ENCODE data around the gene IL13RA2.

IL13RA2 gene, protein sequence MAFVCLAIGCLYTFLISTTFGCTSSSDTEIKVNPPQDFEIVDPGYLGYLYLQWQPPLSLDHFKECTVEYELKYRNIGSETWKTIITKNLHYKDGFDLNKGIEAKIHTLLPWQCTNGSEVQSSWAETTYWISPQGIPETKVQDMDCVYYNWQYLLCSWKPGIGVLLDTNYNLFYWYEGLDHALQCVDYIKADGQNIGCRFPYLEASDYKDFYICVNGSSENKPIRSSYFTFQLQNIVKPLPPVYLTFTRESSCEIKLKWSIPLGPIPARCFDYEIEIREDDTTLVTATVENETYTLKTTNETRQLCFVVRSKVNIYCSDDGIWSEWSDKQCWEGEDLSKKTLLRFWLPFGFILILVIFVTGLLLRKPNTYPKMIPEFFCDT

DNA sequence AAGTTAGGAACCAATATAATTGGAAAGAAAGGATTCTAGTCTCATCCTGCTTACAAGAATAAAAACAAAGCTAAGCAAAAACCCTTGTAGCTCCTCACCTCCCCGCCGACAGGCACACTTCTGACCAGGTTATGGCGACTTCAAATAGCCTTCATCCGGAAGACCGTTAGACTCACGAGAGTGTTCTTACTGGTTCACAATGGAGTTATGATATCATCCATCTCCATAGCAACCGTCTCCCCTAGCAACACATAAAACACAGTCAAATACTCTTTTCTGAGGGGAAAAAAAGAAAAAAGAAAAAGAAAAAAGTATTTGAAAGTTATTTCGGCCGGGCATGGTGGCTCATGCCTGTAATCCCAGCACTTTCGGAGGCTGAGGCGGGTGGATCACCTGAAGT lies at the start of gene IL13RA2:
Gene IL13RA2, minus strand, starts transcription at position 162 of the 400 bp plus-strand sequence. CDS start 347 bp downstream, outside the sequence.
- no peak for DNase-seq (ENCODE audit: low spot score)
- no peaks in the 10 kb centered on the region for H3K9me3 Mint-ChIP-seq
- H3K27ac Mint-ChIP-seq = no peak within 1 kb of the TSS
- no peaks in the 10 kb centered on the region for H3K36me3 Mint-ChIP-seq (ENCODE audit: low read depth)
- H3K27me3 Mint-ChIP-seq (ENCODE audit: low read depth) = no peaks in the 10 kb centered on the region
- H3K4me1 Mint-ChIP-seq (ENCODE audit: low read depth) = no peaks in the 10 kb centered on the region
- H3K4me3 Mint-ChIP-seq = no peak within 1 kb of the TSS

DNA sequence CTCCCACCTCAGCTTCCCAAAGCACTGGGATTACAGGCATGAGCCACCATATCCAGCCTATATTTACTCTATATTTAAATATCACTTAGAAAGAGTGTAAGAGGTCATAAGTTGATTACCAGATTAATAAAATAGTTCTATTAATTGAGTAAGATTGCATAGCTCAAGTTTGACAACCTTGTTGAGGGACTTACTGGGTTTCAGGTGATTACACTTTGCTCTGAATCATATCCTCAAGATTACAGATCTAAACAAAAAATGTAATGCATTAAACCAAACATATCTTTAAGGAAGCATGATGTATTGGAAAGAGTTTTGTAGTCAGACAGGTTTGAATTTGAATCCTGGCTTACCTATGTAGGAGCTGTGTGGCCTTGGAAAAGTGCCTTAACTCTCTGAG lies 47.9 kb upstream of the IL13RA2 start:
- Mint-ChIP-seq H3K36me3 (ENCODE audit: low read depth) (no peaks in the 10 kb centered on the region), H3K4me1 (ENCODE audit: low read depth) (no peaks in the 10 kb centered on the region), H3K4me3 (no peak overlapping the region), H3K9me3 (peaks cover 7% of the 10 kb centered on the region), H3K27me3 (ENCODE audit: low read depth) (no peaks in the 10 kb centered on the region), H3K27ac (no peak overlapping the region)
- DNase-seq (ENCODE audit: low spot score) = no peak

DNA sequence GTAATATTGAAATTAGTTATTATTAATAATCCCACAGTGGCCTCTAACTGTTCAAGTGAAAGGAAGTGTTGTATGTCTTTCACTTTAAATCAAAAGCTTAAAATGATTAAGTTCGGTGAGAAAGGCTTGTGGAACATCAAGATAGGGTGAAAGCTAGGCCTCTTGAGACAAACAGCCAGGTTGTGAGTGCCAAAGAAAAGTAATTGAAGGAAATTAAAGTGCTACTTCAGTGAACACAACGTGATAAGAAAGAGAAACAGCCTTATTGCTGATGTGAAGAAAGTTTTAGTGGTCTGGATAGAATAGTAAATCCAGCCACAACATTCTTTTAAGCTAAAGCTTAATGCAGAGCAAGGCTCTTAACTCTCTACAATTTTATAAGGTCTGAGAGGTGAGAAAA lies 42.6 kb upstream of the IL13RA2 start:
- Mint-ChIP-seq H3K9me3 (peaks cover 13% of the 10 kb centered on the region), H3K36me3 (ENCODE audit: low read depth) (no peaks in the 10 kb centered on the region)

DNA sequence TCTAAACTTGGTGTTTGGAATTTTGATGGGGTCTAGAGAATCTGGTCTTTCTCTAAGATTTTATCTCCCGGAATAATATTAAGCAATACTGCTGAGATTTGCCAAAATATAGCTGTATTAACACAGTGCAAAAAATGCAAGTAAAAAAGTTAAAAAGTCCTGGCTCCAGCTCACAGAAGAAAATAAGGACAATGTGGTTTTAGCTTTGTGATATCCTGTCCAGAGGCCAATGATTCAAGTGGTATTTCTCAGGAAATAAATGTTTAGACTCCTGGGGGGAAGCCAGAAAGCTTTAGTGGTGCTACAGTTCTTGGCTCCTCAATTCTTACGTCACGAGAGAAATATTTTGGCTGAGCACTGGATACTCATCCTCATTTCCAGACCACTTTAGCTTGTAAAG lies 40.9 kb upstream of the IL13RA2 start:
- H3K27me3 Mint-ChIP-seq (ENCODE audit: low read depth) = no peaks in the 10 kb centered on the region
- no peak overlapping the region for H3K27ac Mint-ChIP-seq
- no peaks in the 10 kb centered on the region for H3K36me3 Mint-ChIP-seq (ENCODE audit: low read depth)
- peaks cover 14% of the 10 kb centered on the region for H3K9me3 Mint-ChIP-seq
- no peak overlapping the region for H3K4me3 Mint-ChIP-seq
- no peak for DNase-seq (ENCODE audit: low spot score)
- no peaks in the 10 kb centered on the region for H3K4me1 Mint-ChIP-seq (ENCODE audit: low read depth)

More for the DNA sequence above, 42.6 kb upstream of the IL13RA2 start:
- Mint-ChIP-seq H3K4me3 (no peak overlapping the region), H3K4me1 (ENCODE audit: low read depth) (no peaks in the 10 kb centered on the region), H3K27ac (no peak overlapping the region), H3K27me3 (ENCODE audit: low read depth) (no peaks in the 10 kb centered on the region)
- no peak for DNase-seq (ENCODE audit: low spot score)

DNA sequence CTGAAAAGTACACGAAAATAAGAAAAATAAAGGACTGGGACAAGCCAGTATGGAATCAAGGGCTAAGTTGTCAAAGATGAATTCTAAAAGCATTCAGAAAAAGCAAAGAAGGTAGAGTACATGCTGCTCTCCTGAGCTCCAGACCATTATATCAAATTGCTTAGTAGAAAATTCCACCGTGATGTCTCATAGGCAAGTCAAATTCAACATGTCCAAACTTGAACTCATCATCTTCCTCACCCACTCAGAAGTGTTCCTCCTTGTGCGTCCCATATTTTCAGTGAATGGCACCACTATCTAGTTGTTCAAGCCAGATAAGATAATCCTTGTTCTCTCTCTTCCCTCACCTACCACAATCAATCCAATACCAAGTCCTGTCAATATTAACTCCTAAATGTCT lies 37.5 kb upstream of the IL13RA2 start:
- DNase-seq (ENCODE audit: low spot score) = no peak
- Mint-ChIP-seq H3K4me1 (ENCODE audit: low read depth) (no peaks in the 10 kb centered on the region), H3K9me3 (peaks cover 11% of the 10 kb centered on the region), H3K36me3 (ENCODE audit: low read depth) (no peaks in the 10 kb centered on the region), H3K27me3 (ENCODE audit: low read depth) (no peaks in the 10 kb centered on the region), H3K27ac (no peak overlapping the region), H3K4me3 (no peak overlapping the region)

DNA sequence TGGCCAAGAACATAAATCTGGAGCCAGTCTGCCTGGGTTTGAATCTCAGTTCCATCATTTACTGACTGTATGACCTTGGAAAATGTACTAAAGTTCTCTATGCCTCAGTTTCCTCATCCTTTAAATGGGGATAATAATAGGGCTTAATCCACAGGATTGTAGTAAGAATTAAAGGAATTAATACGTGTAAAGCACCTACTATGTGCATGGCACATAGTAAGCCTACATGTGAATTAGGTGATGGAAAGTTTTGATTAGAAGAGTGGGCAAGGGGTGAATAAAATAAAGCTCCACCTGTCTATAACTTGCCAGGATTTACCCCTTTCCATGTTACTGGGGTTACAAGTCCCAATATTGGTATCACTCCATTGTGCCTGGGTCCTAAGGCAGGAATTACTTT lies 35.8 kb upstream of the IL13RA2 start:
- H3K27me3 Mint-ChIP-seq (ENCODE audit: low read depth) = no peaks in the 10 kb centered on the region
- peaks cover 9% of the 10 kb centered on the region for H3K9me3 Mint-ChIP-seq
- H3K4me1 Mint-ChIP-seq (ENCODE audit: low read depth) = no peaks in the 10 kb centered on the region
- no peak for DNase-seq (ENCODE audit: low spot score)
- no peak overlapping the region for H3K4me3 Mint-ChIP-seq
- H3K27ac Mint-ChIP-seq = no peak overlapping the region
- no peaks in the 10 kb centered on the region for H3K36me3 Mint-ChIP-seq (ENCODE audit: low read depth)

DNA sequence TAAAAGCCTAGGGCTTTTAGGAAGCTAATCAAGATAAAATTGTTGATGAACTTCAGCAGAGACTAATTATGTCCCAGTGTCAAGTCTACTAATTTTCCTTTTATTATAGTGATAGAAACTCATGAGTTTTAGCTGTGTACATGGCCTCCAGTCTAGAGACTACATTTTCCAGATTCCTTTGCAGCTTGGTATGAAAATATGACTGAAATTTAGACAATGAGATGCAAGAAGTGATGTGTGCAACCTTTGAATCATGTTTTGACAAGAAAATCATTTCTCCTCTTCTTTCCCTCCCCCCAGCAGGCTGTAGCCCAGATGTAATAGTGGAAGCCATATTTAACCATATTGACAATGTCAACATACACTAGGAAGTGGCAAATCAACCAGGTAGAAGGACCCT lies 30.3 kb upstream of the IL13RA2 start:
- H3K27ac Mint-ChIP-seq = no peak overlapping the region
- DNase-seq (ENCODE audit: low spot score) = no peak
- H3K27me3 Mint-ChIP-seq (ENCODE audit: low read depth) = no peaks in the 10 kb centered on the region
- no peaks in the 10 kb centered on the region for H3K4me1 Mint-ChIP-seq (ENCODE audit: low read depth)
- H3K36me3 Mint-ChIP-seq (ENCODE audit: low read depth) = no peaks in the 10 kb centered on the region
- no peaks in the 10 kb centered on the region for H3K9me3 Mint-ChIP-seq
- no peak overlapping the region for H3K4me3 Mint-ChIP-seq

DNA sequence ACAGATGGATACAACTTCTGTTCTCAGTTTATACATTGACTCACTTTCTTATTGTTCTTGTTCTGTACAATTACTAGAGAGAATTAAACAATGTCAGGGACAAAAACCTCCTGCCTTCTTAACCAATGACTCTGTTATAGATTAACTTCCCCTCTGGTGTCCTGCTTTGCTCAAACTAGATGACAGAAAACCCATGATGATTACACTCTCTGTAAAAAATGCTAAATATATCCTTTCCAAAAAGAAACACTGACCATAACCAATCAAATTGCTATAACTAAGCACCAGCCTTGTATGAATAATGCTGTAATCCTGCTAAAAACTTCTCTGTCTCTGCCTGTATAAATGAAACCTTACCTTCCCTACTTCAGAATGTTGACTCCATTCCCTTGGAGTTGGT lies 29.8 kb upstream of the IL13RA2 start:
- Mint-ChIP-seq H3K36me3 (ENCODE audit: low read depth) (no peaks in the 10 kb centered on the region), H3K4me3 (no peak overlapping the region), H3K9me3 (no peaks in the 10 kb centered on the region), H3K4me1 (ENCODE audit: low read depth) (no peaks in the 10 kb centered on the region), H3K27me3 (ENCODE audit: low read depth) (no peaks in the 10 kb centered on the region), H3K27ac (no peak overlapping the region)
- no peak for DNase-seq (ENCODE audit: low spot score)

DNA sequence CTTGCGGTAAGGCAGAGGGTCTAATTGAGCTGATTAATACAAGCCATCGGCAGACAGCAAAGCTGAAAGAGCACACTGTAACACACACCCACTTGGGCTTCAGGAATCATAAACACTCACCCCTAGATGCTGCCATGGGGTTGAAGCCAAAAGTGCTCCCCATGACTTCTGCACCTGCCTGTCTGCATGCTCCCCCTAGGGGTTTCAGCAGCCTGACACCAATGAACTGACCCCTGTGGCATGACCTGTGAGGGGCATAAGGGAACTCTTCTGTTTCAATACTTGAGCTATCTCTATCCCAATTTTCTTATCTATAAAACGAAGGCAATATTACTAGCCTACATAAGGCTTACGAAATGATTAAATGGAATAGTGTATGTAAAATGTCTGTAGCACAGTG lies 23.0 kb upstream of the IL13RA2 start:
- no peak overlapping the region for H3K27ac Mint-ChIP-seq
- no peaks in the 10 kb centered on the region for H3K36me3 Mint-ChIP-seq (ENCODE audit: low read depth)
- H3K27me3 Mint-ChIP-seq (ENCODE audit: low read depth) = no peaks in the 10 kb centered on the region
- H3K4me3 Mint-ChIP-seq = no peak overlapping the region
- H3K4me1 Mint-ChIP-seq (ENCODE audit: low read depth) = no peaks in the 10 kb centered on the region
- peaks cover 5% of the 10 kb centered on the region for H3K9me3 Mint-ChIP-seq
- no peak for DNase-seq (ENCODE audit: low spot score)

DNA sequence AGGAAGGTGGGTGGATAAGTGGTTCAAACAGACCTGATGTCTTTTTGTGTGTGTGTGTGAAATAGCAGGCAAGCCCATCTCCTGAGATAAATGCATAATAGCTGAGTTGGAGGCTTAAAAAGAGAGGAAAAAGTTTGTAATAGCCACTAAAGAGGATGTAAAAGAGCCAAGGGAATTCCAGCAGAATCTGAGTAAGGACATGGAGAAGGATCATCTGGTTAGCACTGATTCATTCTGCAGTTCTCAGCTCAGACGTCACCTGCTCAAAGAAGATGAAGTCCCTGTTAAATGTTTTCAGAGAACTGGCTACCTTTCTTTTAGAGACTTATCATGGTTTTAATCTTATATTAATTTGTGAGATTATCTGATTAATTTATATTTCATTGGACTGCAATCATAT lies 21.0 kb upstream of the IL13RA2 start:
- Mint-ChIP-seq H3K9me3 (peaks cover 5% of the 10 kb centered on the region), H3K4me3 (no peak overlapping the region), H3K36me3 (ENCODE audit: low read depth) (no peaks in the 10 kb centered on the region), H3K4me1 (ENCODE audit: low read depth) (no peaks in the 10 kb centered on the region), H3K27me3 (ENCODE audit: low read depth) (no peaks in the 10 kb centered on the region), H3K27ac (no peak overlapping the region)
- no peak for DNase-seq (ENCODE audit: low spot score)

DNA sequence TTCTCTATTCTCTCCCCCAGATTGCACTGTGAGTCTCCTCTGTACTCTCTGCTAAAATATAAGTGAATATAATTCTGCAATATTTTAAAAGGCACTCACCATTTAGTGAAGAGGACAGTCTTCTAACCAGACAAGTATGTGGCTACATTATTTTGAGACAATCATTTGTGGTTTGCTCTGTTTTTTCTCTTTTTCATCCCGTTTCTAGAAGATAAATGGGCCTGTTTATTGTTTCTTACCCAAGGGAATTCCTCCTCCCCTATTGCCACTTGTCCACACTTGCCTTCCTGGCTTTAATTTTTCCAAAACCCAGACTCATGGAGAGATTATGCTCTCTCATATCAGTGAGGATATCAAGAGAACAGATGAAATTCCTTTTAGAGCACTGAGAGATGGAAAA lies 18.6 kb upstream of the IL13RA2 start:
- Mint-ChIP-seq H3K9me3 (peaks cover 5% of the 10 kb centered on the region), H3K27ac (no peak overlapping the region), H3K4me1 (ENCODE audit: low read depth) (no peaks in the 10 kb centered on the region), H3K36me3 (ENCODE audit: low read depth) (no peaks in the 10 kb centered on the region), H3K4me3 (no peak overlapping the region), H3K27me3 (ENCODE audit: low read depth) (no peaks in the 10 kb centered on the region)
- no peak for DNase-seq (ENCODE audit: low spot score)

DNA sequence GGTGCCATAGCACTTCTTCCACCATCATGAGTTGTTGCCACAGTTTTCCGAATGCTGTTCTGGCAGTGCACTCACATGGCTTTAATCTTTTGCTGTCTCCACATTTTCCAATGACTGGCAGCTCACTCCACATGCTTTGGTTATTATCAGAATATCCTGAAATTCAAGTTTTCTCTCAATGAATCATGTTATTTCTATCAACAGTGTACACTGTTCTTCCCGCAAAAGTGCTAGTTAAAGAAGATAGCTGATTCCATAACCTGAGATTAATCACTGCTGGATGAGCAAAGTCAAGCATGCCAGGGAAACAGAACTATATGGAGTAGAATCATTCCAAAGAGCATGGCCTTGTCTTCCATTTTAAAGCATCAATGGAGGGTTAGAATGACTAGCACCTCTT lies 14.6 kb upstream of the IL13RA2 start:
- Mint-ChIP-seq H3K27ac (no peak overlapping the region), H3K27me3 (ENCODE audit: low read depth) (no peaks in the 10 kb centered on the region), H3K9me3 (no peaks in the 10 kb centered on the region), H3K36me3 (ENCODE audit: low read depth) (no peaks in the 10 kb centered on the region), H3K4me1 (ENCODE audit: low read depth) (no peaks in the 10 kb centered on the region), H3K4me3 (no peak overlapping the region)
- DNase-seq (ENCODE audit: low spot score) = no peak

DNA sequence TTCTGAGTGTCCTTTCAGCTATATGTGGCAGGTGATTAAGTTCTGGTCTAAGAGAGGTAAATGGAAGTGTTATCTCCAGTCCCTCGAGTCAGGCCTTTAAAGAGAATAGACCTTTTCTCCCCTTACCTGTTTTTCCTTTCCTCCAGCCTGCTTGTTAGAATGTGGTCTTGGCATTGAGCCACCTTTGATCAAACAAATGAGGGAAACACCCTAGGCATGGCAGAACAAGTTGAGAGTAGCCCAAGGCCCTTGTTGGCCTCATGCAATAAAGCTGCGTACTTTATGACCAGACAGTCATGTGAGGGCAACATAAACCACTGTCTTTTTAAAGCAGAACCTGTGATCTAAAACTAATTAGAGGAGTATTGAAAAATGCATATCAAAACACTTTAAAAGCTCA lies 13.2 kb upstream of the IL13RA2 start:
- H3K4me1 Mint-ChIP-seq (ENCODE audit: low read depth) = no peaks in the 10 kb centered on the region
- H3K27me3 Mint-ChIP-seq (ENCODE audit: low read depth) = no peaks in the 10 kb centered on the region
- no peaks in the 10 kb centered on the region for H3K9me3 Mint-ChIP-seq
- H3K4me3 Mint-ChIP-seq = no peak overlapping the region
- H3K27ac Mint-ChIP-seq = no peak overlapping the region
- no peaks in the 10 kb centered on the region for H3K36me3 Mint-ChIP-seq (ENCODE audit: low read depth)
- no peak for DNase-seq (ENCODE audit: low spot score)

DNA sequence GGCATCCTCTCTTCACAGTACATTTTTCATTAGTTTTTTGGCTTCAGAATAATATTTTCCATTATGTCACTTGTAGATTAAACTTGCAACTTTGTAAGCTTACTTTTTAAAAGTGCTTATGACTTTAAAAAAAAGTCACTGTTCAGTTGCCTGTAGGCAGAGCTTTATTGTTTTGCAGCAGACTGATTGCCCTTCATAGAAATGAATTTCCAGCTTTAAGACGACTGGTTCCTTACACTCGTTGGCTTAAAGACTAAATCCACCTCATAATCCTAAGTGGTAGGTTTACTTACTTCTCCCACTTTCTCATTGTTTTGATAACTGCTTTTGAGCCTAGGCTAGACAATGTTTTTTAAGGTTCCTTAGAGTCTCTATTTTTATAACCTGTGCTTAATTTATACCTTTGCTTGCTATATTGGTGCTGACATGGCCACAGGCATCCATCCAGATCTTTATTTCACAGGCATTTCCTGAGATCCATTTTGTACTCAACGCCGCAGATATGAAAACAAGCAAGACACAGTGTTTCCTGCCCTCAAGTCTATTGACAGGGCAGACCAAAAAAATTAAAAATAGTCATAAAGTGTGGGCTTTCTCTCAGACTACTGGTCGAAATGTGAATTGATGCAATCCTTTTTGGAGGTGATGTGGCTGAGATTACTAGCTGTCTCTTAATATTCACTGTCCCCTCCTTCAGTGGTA lies 12.6 kb upstream of the IL13RA2 start:
- no peak for DNase-seq (ENCODE audit: low spot score)
- Mint-ChIP-seq H3K27ac (no peak overlapping the region), H3K36me3 (ENCODE audit: low read depth) (no peaks in the 10 kb centered on the region), H3K9me3 (no peaks in the 10 kb centered on the region), H3K4me1 (ENCODE audit: low read depth) (no peaks in the 10 kb centered on the region), H3K27me3 (ENCODE audit: low read depth) (no peaks in the 10 kb centered on the region), H3K4me3 (no peak overlapping the region)

All from T-helper 2 cell treated with Interferon-gamma antibody and Interleukin-4, amounts not matched to agents 5 μg/mL and 100 μg/mL, for 36 hours (primary cell).